Effector memory CD8-positive, alpha-beta T cell (primary cell): Measurements from ENCODE around the gene TTF2.

Experiments
- ATAC-seq: fragments of 150-1000 bp; cut with Tn5 transposase; replicated peaks from 2 replicates; pipeline ENCODE4 v1.10.0; 2021; ENCODE audit warnings: mild to moderate bottlenecking, moderate library complexity
- DNase-seq, 3 experiments: peaks; one replicate each; pipeline ENCODE4 v3.0.0; 2021
- H3K27ac Mint-ChIP-seq, 2 donors: one replicate each; pipeline ENCODE4 v1.8.0; 2022; ENCODE audit warnings: mild to moderate bottlenecking in 2 of 2, mixed read lengths in 2 of 2, moderate library complexity in 2 of 2
- H3K27me3 Mint-ChIP-seq, 2 donors: one replicate each; pipeline ENCODE4 v1.8.0; 2022; ENCODE audit warnings: mixed read lengths in 2 of 2
- H3K36me3 Mint-ChIP-seq: one replicate; pipeline ENCODE4 v1.8.0; 2022; ENCODE audit warnings: mild to moderate bottlenecking, moderate library complexity, mixed read lengths; ENCODE audit not compliant: insufficient read depth
- H3K4me1 Mint-ChIP-seq, 2 donors: one replicate each; pipeline ENCODE4 v1.8.0; 2022; ENCODE audit warnings: low read depth in 2 of 2, mixed read lengths in 2 of 2
- H3K4me3 Mint-ChIP-seq, 2 donors: one replicate each; pipeline ENCODE4 v1.8.0; 2022; ENCODE audit warnings: mild to moderate bottlenecking in 2 of 2, mixed read lengths in 2 of 2, moderate library complexity in 2 of 2
- H3K9me3 Mint-ChIP-seq, 2 donors: one replicate each; pipeline ENCODE4 v1.8.0; 2022; ENCODE audit warnings: mixed read lengths in 2 of 2

TTF2 gene

DNA sequence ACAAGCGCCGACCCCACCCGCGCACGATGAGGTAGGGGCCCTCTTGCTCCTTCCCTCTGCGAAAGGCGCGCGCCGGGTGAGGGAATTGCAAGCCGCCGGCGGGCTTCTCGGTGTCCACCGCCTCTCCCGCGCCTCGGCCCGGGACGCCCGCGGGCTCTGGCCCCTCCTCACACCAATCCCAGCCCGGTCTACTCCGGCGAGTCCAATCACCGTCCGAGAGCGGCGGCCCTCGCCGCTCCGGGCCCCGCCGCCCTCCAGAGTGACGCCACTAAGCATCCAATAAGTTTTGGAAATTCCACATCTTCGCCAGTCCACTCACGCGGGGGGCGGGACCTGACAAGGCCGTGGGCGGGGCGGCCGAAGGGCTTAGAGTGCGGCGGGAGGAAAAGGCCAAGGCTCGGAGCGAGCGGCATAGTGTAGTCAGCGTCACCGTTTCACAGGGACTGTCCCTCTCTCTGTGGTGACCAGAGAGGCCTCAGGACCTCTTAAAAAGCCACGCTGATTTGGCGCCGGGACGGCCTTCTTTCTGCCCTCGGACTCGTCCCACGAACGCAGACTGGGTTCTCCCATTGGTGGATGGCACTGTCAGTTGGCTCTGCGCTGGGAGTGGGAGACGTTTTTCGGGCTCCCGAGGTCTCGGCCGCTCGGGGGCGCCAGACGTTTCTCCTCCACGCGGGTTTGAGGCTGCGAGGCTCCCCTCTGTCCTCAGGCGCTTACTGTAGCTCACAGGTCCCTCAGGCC is 61.6 kb downstream of the TTF2 start, which contains the start of gene TRIM45:
Gene TRIM45, minus strand, starts transcription at position 161 of the 741 bp plus-strand sequence. CDS start 548 bp downstream, outside the sequence.
- ATAC-seq (peak; percentile 84), DNase-seq (peak; percentile 73 to 76 (median 75))
- peaks cover 3 to 4% of the 10 kb centered on the region in 2 donors for H3K4me1 Mint-ChIP-seq
- H3K36me3 Mint-ChIP-seq: no peaks in the 10 kb centered on the region
- peak within 1 kb of the TSS; percentile 81 to 84 for H3K4me3 Mint-ChIP-seq
- peak within 1 kb of the TSS; percentile 65 to 71 for H3K27ac Mint-ChIP-seq
- no peaks in the 10 kb centered on the region for H3K9me3 Mint-ChIP-seq
- H3K27me3 Mint-ChIP-seq: no peaks in the 10 kb centered on the region

DNA sequence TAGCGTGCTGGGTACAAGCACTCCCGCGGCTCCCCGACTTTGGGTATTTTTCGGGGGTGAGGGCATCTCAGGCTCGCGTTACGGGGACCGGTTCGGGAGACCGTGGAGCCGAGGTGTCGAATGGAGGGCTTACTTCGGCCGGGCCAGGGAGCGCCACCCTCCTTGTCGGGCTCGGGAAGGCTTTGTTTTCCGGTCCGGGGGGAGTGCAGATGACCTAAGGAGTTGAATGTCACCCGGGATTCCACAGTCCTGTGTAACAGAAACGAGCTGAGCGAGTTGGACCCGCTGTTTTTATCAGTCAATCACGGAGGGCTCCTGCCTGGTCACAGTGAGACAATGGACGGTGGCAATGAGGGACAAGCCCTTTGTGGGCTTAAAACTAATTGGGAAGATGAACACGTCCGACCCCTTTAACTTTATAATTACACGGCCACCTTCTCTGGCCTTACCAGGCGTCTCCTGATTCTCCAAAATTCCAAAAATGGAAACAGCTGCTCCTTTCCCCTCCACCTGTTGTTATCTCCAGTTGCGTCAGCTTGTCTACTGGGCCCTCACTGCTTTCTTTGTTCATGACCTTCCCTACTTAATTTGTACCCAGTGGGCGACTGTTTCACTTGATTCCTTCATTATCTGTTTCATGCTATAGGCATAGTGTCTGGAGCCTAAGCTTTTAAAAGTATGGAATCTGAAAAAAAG is 62.4 kb downstream of the TTF2 start:
- no peaks in the 10 kb centered on the region for H3K27me3 Mint-ChIP-seq
- H3K4me1 Mint-ChIP-seq: peaks cover 3 to 4% of the 10 kb centered on the region in 2 donors
- H3K27ac Mint-ChIP-seq: peak overlapping the region in 1 of 2 donors; percentile 65
- no peak for DNase-seq
- H3K36me3 Mint-ChIP-seq: no peaks in the 10 kb centered on the region
- H3K4me3 Mint-ChIP-seq: peak overlapping the region; percentile 81 to 84
- no peaks in the 10 kb centered on the region for H3K9me3 Mint-ChIP-seq
- no peak for ATAC-seq

DNA sequence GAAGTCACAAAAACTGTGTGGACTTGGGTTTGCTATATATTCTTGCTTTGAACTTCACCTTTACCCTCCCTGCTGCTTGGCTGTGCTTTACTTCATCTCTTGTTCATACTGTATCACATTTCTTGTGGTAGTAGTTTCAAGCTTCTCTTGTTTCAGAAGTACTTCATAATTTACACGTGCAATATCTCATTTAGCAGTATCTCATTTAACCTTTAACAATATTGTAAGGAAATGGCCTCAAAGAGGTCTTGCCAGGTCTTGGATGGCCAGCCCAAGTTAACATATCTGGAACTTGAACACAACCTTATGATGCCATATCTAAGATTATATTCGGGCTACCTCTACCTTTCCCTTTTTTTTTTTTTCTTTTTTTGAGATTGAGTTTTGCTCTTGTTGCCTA is 63.1 kb downstream of the TTF2 start:
- Mint-ChIP-seq H3K4me3 (no peak overlapping the region), H3K4me1 (peaks cover 3 to 4% of the 10 kb centered on the region in 2 donors), H3K9me3 (no peaks in the 10 kb centered on the region), H3K27me3 (no peaks in the 10 kb centered on the region), H3K27ac (no peak overlapping the region), H3K36me3 (no peaks in the 10 kb centered on the region)
- ATAC-seq (no peak), DNase-seq (no peak)

DNA sequence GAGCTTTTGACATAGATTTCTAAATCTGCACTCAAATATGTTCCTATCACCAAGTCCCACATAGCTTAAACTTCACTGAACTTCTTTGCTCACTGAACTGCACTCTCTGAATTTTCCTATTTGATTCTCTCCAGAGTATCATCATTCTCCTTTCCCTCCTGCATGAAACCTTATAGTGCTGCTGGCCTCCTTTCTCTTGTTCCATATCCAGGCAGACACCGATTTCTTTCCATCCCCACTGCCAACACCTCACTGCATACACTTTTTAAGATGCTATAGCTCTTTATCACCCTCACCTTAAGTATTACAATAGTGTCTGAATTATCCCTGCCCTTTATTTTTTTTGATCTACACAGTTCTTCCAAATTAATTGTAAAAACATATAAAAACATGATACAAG is 64.5 kb downstream of the TTF2 start:
- Mint-ChIP-seq H3K4me3 (no peak overlapping the region), H3K36me3 (no peaks in the 10 kb centered on the region), H3K9me3 (no peaks in the 10 kb centered on the region), H3K27ac (no peak overlapping the region), H3K27me3 (no peaks in the 10 kb centered on the region), H3K4me1 (peaks cover 4 to 7% of the 10 kb centered on the region in 2 donors)
- DNase-seq (no peak), ATAC-seq (no peak)

DNA sequence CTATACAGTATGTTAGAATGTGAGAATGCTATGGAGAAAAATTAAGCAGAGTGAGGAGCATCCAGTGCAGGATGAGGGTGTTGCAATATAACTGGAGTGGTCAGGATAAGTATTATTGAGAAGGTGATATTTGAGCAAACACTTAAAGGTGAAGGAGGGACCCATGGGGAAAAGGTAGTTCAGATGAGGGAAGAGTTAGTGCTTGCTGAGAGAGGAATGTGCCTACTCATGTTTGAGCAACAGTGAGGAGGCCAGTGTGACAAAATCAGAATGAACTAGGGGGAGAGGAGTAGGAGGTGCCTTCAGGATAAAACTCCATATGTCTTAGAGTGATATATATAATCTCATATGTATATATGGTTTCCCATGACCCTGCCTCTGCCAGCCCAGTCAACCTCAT is 67.7 kb downstream of the TTF2 start:
- Mint-ChIP-seq H3K27ac (no peak overlapping the region), H3K36me3 (no peaks in the 10 kb centered on the region), H3K4me3 (no peak overlapping the region), H3K27me3 (no peaks in the 10 kb centered on the region), H3K4me1 (peaks cover 0 to 4% of the 10 kb centered on the region in 2 donors), H3K9me3 (no peaks in the 10 kb centered on the region)
- DNase-seq: no peak
- ATAC-seq: no peak

DNA sequence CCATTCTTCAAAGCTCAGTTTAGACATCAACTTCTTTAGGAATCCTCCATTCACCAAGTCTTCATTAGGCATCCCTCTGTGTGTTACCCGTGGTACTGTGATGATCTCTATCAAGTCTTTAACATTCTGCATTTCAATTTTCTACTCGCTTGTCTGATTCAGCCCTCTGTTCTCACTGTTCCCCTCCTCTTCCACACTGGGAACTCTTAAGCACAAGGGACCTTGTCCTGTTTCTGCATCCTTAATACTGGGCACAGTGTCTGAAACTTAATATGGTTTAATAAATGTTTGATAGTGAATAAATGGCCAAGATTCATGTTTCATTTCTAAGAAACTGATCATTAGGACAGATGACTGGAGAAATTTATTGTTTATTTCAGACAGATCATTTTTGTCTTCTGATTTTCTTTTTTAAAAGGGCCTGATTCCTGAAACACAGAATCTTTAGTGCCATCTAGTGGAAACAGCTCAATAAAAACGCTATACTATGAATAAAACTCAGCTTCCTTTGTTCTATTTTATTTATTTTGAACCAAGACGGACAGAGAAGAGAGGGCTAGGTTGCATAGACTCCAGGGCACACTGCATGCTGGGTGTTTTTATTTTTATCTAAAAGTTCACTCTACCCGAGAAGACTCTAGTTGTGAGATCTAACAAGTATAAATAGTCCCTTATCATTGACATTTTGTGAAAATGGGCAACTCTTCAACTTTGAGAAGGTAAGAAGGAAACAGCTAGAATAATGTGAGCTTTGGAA is 68.4 kb downstream of the TTF2 start:
- Mint-ChIP-seq H3K27me3 (peaks cover 0 to 6% of the 10 kb centered on the region in 2 donors), H3K4me1 (peaks cover 0 to 4% of the 10 kb centered on the region in 2 donors)

DNA sequence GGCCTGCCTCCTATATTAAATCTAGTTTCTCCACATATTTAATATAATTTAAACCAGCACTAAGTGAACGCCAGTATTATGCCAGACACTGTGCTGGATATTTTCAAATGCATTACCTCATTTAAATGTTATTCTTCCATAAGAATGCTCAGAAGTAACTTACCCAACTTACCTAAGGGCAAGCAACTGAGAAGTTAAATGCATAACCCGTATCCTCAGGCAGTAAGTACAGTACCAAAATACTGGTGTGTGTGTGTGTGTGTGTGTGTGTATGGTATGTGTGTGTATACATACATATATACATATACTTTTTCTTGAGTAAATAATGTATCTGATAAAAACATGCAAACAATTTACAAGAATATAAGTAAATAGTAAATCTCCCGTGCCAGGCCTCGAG is 70.4 kb downstream of the TTF2 start:
- Mint-ChIP-seq H3K27ac (no peak overlapping the region), H3K4me3 (no peak overlapping the region), H3K4me1 (peaks cover 0 to 4% of the 10 kb centered on the region in 2 donors), H3K27me3 (peaks cover 13 to 26% of the 10 kb centered on the region in 2 donors), H3K9me3 (no peaks in the 10 kb centered on the region), H3K36me3 (no peaks in the 10 kb centered on the region)
- no peak for DNase-seq
- ATAC-seq: no peak

More for the DNA sequence above, 68.4 kb downstream of the TTF2 start:
- no peak overlapping the region for H3K4me3 Mint-ChIP-seq
- no peak overlapping the region for H3K27ac Mint-ChIP-seq
- ATAC-seq: peak; percentile 47
- H3K36me3 Mint-ChIP-seq: no peaks in the 10 kb centered on the region
- no peak for DNase-seq
- no peaks in the 10 kb centered on the region for H3K9me3 Mint-ChIP-seq

DNA sequence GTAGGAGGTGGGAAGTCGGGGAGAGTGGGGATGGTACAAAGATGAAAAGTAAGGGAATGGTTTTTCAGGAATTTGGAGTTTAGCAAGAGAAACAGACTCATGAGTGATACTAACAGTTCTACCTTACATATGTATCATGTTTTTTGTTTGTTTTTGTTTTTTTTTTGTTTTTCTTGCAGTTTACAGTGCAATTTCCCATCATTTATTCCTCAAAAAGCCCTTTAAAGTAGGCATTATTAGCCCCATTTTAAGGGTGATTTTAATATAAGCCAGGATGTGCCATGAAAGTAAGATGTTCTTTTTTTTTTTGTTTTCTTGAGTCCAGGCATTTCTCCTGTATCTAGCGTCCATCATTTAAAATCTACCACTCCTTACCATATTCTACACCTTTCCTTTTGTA is 75.2 kb downstream of the TTF2 start:
- H3K9me3 Mint-ChIP-seq: no peaks in the 10 kb centered on the region

DNA sequence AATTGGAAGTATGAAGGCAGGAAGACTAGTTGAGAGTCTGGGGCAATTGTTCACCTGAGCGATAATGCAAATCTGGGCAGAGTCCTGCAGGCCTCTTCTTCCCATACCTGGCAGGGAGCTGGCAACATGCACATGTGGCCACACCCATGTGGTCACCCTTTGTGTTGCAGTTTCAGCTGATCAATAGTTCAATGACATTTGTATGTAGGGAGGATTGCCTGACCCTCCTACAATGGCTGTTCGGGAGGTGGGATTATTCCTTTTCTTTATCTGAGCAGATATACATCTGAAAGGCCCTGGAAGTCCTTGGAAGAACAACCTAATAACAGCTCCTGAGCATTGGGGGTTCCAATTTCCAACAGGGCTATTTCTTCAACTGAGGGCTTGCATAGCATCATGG is 76.6 kb downstream of the TTF2 start:
- ATAC-seq (no peak), DNase-seq (no peak)
- no peaks in the 10 kb centered on the region for H3K4me1 Mint-ChIP-seq
- no peak overlapping the region for H3K27ac Mint-ChIP-seq
- H3K36me3 Mint-ChIP-seq: no peaks in the 10 kb centered on the region
- H3K4me3 Mint-ChIP-seq: no peak overlapping the region
- H3K9me3 Mint-ChIP-seq: no peaks in the 10 kb centered on the region
- H3K27me3 Mint-ChIP-seq: peaks cover 13 to 37% of the 10 kb centered on the region in 2 donors

More for the DNA sequence above, 75.2 kb downstream of the TTF2 start:
- Mint-ChIP-seq H3K27ac (no peak overlapping the region), H3K27me3 (peaks cover 13 to 37% of the 10 kb centered on the region in 2 donors), H3K4me1 (no peaks in the 10 kb centered on the region), H3K4me3 (no peak overlapping the region), H3K36me3 (no peaks in the 10 kb centered on the region)
- no peak for ATAC-seq
- no peak for DNase-seq

DNA sequence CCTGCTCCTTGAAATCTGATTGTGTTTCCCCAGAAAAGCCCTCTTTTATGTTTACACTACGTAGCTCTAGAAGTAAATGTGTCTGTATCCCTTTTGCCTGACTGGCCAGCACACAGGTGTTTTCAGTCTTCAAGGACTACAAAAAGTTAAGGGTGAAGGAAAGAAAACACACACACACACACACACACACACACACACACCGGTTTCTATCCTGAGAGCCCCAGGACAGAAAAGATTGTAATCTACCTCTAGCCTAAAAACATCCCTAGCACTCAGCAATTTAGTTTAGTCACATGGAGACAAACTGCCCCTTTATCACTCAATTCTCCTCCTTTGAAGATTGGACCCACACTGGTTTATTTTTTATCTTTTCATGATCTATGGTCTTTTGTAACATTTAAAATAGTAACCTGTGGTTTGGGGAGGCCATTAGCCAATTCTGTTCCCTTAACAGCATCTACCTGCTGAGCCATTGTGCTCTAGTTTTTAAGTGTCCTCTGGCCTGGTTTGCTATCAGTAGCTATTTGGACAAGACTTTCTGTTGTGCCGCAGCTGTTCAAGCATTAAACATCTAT is 77.2 kb downstream of the TTF2 start:
- ATAC-seq (no peak), DNase-seq (no peak)
- no peaks in the 10 kb centered on the region for H3K36me3 Mint-ChIP-seq
- H3K27me3 Mint-ChIP-seq: peaks cover 13 to 37% of the 10 kb centered on the region in 2 donors
- H3K27ac Mint-ChIP-seq: no peak overlapping the region
- H3K4me1 Mint-ChIP-seq: no peaks in the 10 kb centered on the region
- H3K9me3 Mint-ChIP-seq: no peaks in the 10 kb centered on the region
- H3K4me3 Mint-ChIP-seq: no peak overlapping the region

DNA sequence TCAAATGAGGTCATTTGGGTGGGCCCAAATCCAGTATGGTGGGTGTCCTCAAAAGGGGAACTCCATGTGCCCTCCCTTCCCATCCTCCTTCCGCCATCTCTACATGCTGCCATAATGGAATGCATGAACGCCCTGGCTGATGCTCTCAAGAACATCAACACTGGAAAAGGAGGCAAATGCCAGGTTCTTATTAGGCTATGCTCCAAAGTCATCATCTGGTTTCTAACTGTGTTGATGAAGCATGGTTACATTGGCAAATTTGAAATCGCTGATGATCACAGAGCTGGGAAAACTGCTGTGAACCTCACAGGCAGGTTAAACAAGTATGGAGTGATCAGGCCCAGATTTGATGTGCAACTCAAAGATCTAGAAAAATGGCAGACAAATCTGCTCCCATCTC is 78.0 kb downstream of the TTF2 start:
- no peak for DNase-seq
- Mint-ChIP-seq H3K4me1 (no peaks in the 10 kb centered on the region), H3K27me3 (peaks cover 13 to 35% of the 10 kb centered on the region in 2 donors), H3K9me3 (no peaks in the 10 kb centered on the region), H3K27ac (no peak overlapping the region), H3K36me3 (no peaks in the 10 kb centered on the region), H3K4me3 (no peak overlapping the region)
- ATAC-seq: no peak

DNA sequence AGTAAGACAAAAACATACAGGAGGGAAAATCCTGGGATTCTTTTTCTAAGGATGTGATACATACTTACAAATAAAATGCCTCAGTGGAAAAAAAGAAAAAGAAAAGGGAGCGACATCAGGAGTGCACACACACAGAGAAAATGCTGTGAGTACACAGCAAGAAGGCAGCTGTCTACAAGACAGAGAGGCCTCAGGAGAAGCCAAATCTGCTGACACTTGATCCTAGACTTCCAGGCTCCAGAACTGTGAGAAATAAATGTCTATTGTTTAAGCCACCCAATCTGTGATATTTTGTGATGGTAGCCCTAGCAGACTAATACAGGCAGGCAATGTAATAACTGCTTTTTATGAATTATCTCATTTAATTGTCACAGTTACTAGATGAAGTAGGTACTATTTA is 78.4 kb downstream of the TTF2 start:
- ATAC-seq (no peak), DNase-seq (no peak)
- Mint-ChIP-seq H3K4me3 (no peak overlapping the region), H3K4me1 (no peaks in the 10 kb centered on the region), H3K27ac (no peak overlapping the region), H3K9me3 (no peaks in the 10 kb centered on the region), H3K27me3 (peaks cover 13 to 31% of the 10 kb centered on the region in 2 donors), H3K36me3 (no peaks in the 10 kb centered on the region)

DNA sequence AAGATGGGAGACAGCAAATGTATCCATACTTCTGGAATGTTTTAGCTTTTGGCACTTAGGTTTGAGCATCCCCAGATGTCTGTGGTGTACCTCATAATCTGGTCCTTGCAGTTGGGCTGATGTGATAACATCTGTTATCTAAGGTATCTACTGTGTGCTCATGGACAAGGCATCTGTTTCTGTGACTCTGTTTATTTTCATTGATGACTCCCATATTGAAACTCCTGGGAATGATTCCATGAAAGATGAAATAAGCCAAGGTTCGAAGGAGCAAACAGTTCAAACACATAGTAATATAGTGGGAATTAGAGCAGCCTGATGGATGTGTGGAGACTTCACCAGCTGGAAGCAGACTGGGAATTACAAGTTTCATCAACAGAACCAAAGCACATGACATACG is 82.1 kb downstream of the TTF2 start:
- no peaks in the 10 kb centered on the region for H3K4me1 Mint-ChIP-seq
- H3K9me3 Mint-ChIP-seq: no peaks in the 10 kb centered on the region
- no peak overlapping the region for H3K4me3 Mint-ChIP-seq
- no peak for DNase-seq
- H3K27ac Mint-ChIP-seq: no peak overlapping the region
- peaks cover 12 to 15% of the 10 kb centered on the region in 2 donors for H3K27me3 Mint-ChIP-seq
- ATAC-seq: no peak
- no peaks in the 10 kb centered on the region for H3K36me3 Mint-ChIP-seq
